HepG2 (cell line): Measurements from ENCODE around the gene MUCL3. TPM values are rescaled to one million over a fixed set of nuclear protein-coding genes. Genes with fewer than 3 reads are reported as not detected.
A peak's percentile ranks its signal among the peaks of the same experiment; 100 is the strongest.

Experiments used
- ATAC-seq: fragments of 200-7000 bp; cut with Tn5 transposase; 3 replicates; pipeline ENCODE4 v1.9.1; 2020; ENCODE audit warnings: mild to moderate bottlenecking, moderate library complexity
- BruUV-seq: library from RNA; stranded (reverse); fragments of 400-500 nt; replicated peaks from 2 replicates; lab custom pipeline; 2021; lab: Mats Ljungman, UMichigan
- CTCF ChIA-PET: fragments of 300-600 bp; formaldehyde crosslinking; extraction: SDS; loops from one replicate; lab custom pipeline; 2021; ENCODE audit warnings: low total read pairs, inconsistent platforms, low intra/inter-chr PET ratio; lab: Yijun Ruan, JAX
- POLR2A ChIA-PET: fragments of 350-600 bp; sonication (Branson Sonifier 250); formaldehyde crosslinking; loops from one replicate; lab custom pipeline; 2020; ENCODE audit warnings: antibody characterized with exemption, inconsistent platforms; lab: Yijun Ruan, JAX
- DNase-seq: peaks from one replicate; pipeline ENCODE4 v3.0.0-alpha.2; 2015; ENCODE audit warnings: low spot score
- FAIRE-seq: peaks from 3 replicates; lab custom pipeline; 2011; peaks lifted over from hg19 to GRCh38; lab: Jason Lieb, UNC
- H2AFZ ChIP-seq: one replicate; pipeline ENCODE4 v1.6.1; 2011; ENCODE audit warnings: low read length, inconsistent platforms
- H3K27ac ChIP-seq: fragments of 300-600 bp; 3 replicates; pipeline ENCODE4 v1.8.0; 2011; ENCODE audit warnings: mixed run types, mild to moderate bottlenecking, mixed read lengths, low read length, inconsistent platforms; ENCODE audit not compliant: insufficient read depth; ENCODE audit errors: extremely low read length
- H3K27me3 ChIP-seq, 2 experiments: fragments of 200-600 bp in 1 of 2; 2 replicates in 1 of 2; 3 replicates in 1 of 2; pipeline versions ENCODE4 v1.6.0 to v1.8.0; 2011; ENCODE audit warnings: low read length in 2 of 2, mild to moderate bottlenecking in 2 of 2, moderate library complexity in 2 of 2, inconsistent platforms in 1 of 2; ENCODE audit not compliant: insufficient read depth in 2 of 2, control insufficient read depth in 1 of 2
- H3K36me3 ChIP-seq, 2 experiments: fragments of 200-600 bp in 1 of 2; replicated peaks in 1 of 2; 2 replicates in 1 of 2; 3 replicates in 1 of 2; pipeline versions ENCODE4 v1.5.1 to v1.8.0; 2011; ENCODE audit warnings: low read length in 2 of 2, inconsistent platforms in 1 of 2; ENCODE audit not compliant: insufficient read depth in 2 of 2, control insufficient read depth in 1 of 2
- H3K4me1 ChIP-seq: 2 replicates; pipeline ENCODE4 v1.5.1; 2012; ENCODE audit warnings: low read length, inconsistent platforms; ENCODE audit not compliant: insufficient read depth
- H3K4me2 ChIP-seq: 2 replicates; pipeline ENCODE4 v1.6.0; 2011; ENCODE audit warnings: low read depth, low read length, inconsistent platforms
- H3K4me3 ChIP-seq, 3 experiments: fragments of 200-600 bp in 1 of 3; sonication (generic), shearing (Covaris generic) in 1 of 3; replicated peaks in 1 of 3; 2 replicates each; pipeline ENCODE4 v1.5.1; 2011 to 2016; ENCODE audit warnings: low read length in 3 of 3, inconsistent platforms in 2 of 3, low read depth in 2 of 3, mild to moderate bottlenecking in 2 of 3, control low read depth in 1 of 3, mixed read lengths in 1 of 3; ENCODE audit not compliant: insufficient read depth in 1 of 3
- H3K79me2 ChIP-seq: one replicate; pipeline ENCODE4 v1.6.1; 2011; ENCODE audit warnings: low read length, inconsistent platforms; ENCODE audit not compliant: insufficient read depth
- H3K9ac ChIP-seq: 2 replicates; pipeline ENCODE4 v1.6.0; 2011; ENCODE audit warnings: mild to moderate bottlenecking, low read depth, low read length, inconsistent platforms; ENCODE audit not compliant: insufficient read depth
- H3K9me3 ChIP-seq: 2 replicates; pipeline ENCODE4 v1.5.1; 2012; ENCODE audit warnings: mild to moderate bottlenecking, low read length
- H4K20me1 ChIP-seq: 2 replicates; pipeline ENCODE4 v1.6.0; 2011; ENCODE audit warnings: inconsistent platforms, mild to moderate bottlenecking, low read length, moderate library complexity; ENCODE audit not compliant: insufficient read depth
- GTF3A ChIP-seq: sonication (generic); formaldehyde crosslinking; conservative IDR thresholded peaks from 2 replicates; pipeline ENCODE4 v1.4.0; 2020; ENCODE audit warnings: mild to moderate bottlenecking, missing genetic modification reagents
- NR1H2 ChIP-seq: sonication (generic); formaldehyde crosslinking; IDR thresholded peaks from 2 replicates; pipeline ENCODE4 v1.8.1; 2022; ENCODE audit warnings: low read depth, missing genetic modification reagents, borderline replicate concordance
- TBP ChIP-seq: sonication (generic); formaldehyde crosslinking; IDR thresholded peaks from 2 replicates; pipeline ENCODE4 v1.5.0; 2020; ENCODE audit warnings: missing genetic modification reagents
- ZNF775 ChIP-seq: sonication (generic); formaldehyde crosslinking; IDR thresholded peaks from 2 replicates; pipeline ENCODE4 v1.4.0; 2020; ENCODE audit warnings: missing genetic modification reagents, mild to moderate bottlenecking, moderate library complexity, borderline replicate concordance
- ZSCAN12 ChIP-seq: sonication (generic); formaldehyde crosslinking; IDR thresholded peaks from 2 replicates; pipeline ENCODE4 v1.9.0; 2021; ENCODE audit warnings: mild to moderate bottlenecking, missing genetic modification reagents
- ZSCAN20 ChIP-seq: sonication (generic); formaldehyde crosslinking; IDR thresholded peaks from 2 replicates; pipeline ENCODE4 v1.4.0; 2020; ENCODE audit warnings: missing genetic modification reagents, mild to moderate bottlenecking, borderline replicate concordance
- WGBS: methylation state at CpG from one replicate; pipeline ENCODE4 v1.1.6; 2017; ENCODE audit warnings: low lambda C conversion rate; 5-methylcytosine and 5-hydroxymethylcytosine counted together
- in situ Hi-C: cut with HindIII; loops from 2 replicates; pipeline ENCODE4 v1.10.0; 2017; ENCODE audit warnings: low pct_unique_long_range_greater_than_20kb; ENCODE audit not compliant: extremely low pct_ligation_motif_present
- intact Hi-C: fragments of 100-400 bp; cut with micrococcal nuclease; formaldehyde crosslinking; loops from one replicate; pipeline ENCODE4 v1.10.0; 2022; ENCODE audit not compliant: unreplicated experiment
- polyA plus RNA-seq, 8 experiments: library from polyadenylated mRNA; depleted of rRNA in 3 of 8; stranded (reverse) in 7 of 8; unstranded in 1 of 8; fragments of >200 nt; fragmentation: Illumina TruSeq in 4 of 8; extraction: Trizol in 4 of 8; gene quantifications; 2 replicates each; pipeline versions ENCODE4 v1.2.1 to v1.2.3, GENCODE V29; 2011 to 2016; ENCODE audit warnings: low read depth in 4 of 8, missing spikeins in 1 of 8, mixed read lengths in 1 of 8; ENCODE audit not compliant: insufficient read depth in 1 of 8
- total RNA-seq, 5 experiments: library from RNA; depleted of rRNA; stranded (reverse); fragments of >200 nt; fragmentation: Illumina TruSeq; extraction: Trizol; gene quantifications; 2 replicates each; pipeline ENCODE4 v1.2.3, GENCODE V29; 2016; ENCODE audit warnings: low read depth in 1 of 5
- TF ChIP-seq, protein P1 (sequence below): sonication (generic); IDR thresholded peaks from 2 replicates; pipeline ENCODE4 v1.6.1; 2016; ENCODE audit warnings: low read depth, borderline replicate concordance
- TF ChIP-seq, protein P2 (sequence below): sonication (generic); formaldehyde crosslinking; conservative IDR thresholded peaks from 2 replicates; pipeline ENCODE4 v1.5.0; 2020; ENCODE audit warnings: missing genetic modification reagents
- TF ChIP-seq, protein P3 (sequence below): sonication (generic); formaldehyde crosslinking; IDR thresholded peaks from 2 replicates; pipeline ENCODE4 v1.4.0; 2020; ENCODE audit warnings: missing genetic modification reagents
- TF ChIP-seq, protein P4 (sequence below): sonication (generic); formaldehyde crosslinking; IDR thresholded peaks from 2 replicates; pipeline ENCODE4 v1.4.0; 2020; ENCODE audit warnings: missing genetic modification reagents
- TF ChIP-seq, protein P5 (sequence below): sonication (generic); formaldehyde crosslinking; IDR thresholded peaks from 2 replicates; pipeline ENCODE4 v1.8.1; 2023; ENCODE audit warnings: mild to moderate bottlenecking, missing genetic modification reagents, borderline replicate concordance

Gene MUCL3
- total and polyA plus RNA-seq, 2 of the 13 experiments (the other 11 are each of a cell fraction or from before 2014, with no cell fraction given): not detected

DNA sequence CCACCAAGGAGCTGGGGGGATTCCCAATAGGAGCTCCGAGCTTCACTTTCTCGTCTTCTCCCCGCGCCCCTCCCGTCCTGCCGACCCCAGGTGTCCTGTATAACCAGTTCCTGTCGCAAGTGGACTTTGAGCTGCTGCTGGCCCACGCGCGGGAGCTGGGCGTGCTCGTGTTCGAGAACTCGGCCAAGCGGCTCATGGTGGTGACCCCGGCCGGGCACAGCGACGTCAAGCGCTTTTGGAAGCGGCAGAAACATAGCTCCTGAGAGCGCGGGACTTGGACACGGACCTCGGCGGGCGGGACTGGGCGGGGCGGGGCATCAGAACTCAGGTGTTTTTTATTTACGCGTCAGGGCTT lies 27.1 kb upstream of the MUCL3 start (continued):
- TF ChIP-seq ZNF775 (CRISPR knock-in tag) (0 out of 2 replicates have a peak, but pooled peaks have one; percentile 18), NR1H2 (CRISPR knock-in tag) (no peak), ZSCAN12 (CRISPR knock-in tag) (no peak)
- TF ChIP-seq, protein P1, sequence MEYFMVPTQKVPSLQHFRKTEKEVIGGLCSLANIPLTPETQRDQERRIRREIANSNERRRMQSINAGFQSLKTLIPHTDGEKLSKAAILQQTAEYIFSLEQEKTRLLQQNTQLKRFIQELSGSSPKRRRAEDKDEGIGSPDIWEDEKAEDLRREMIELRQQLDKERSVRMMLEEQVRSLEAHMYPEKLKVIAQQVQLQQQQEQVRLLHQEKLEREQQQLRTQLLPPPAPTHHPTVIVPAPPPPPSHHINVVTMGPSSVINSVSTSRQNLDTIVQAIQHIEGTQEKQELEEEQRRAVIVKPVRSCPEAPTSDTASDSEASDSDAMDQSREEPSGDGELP: no peak
- TF ChIP-seq, protein P2, sequence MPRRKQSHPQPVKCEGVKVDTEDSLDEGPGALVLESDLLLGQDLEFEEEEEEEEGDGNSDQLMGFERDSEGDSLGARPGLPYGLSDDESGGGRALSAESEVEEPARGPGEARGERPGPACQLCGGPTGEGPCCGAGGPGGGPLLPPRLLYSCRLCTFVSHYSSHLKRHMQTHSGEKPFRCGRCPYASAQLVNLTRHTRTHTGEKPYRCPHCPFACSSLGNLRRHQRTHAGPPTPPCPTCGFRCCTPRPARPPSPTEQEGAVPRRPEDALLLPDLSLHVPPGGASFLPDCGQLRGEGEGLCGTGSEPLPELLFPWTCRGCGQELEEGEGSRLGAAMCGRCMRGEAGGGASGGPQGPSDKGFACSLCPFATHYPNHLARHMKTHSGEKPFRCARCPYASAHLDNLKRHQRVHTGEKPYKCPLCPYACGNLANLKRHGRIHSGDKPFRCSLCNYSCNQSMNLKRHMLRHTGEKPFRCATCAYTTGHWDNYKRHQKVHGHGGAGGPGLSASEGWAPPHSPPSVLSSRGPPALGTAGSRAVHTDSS (CRISPR knock-in tag): no peak
- TF ChIP-seq, all 625 proteins: peak for 10

DNA sequence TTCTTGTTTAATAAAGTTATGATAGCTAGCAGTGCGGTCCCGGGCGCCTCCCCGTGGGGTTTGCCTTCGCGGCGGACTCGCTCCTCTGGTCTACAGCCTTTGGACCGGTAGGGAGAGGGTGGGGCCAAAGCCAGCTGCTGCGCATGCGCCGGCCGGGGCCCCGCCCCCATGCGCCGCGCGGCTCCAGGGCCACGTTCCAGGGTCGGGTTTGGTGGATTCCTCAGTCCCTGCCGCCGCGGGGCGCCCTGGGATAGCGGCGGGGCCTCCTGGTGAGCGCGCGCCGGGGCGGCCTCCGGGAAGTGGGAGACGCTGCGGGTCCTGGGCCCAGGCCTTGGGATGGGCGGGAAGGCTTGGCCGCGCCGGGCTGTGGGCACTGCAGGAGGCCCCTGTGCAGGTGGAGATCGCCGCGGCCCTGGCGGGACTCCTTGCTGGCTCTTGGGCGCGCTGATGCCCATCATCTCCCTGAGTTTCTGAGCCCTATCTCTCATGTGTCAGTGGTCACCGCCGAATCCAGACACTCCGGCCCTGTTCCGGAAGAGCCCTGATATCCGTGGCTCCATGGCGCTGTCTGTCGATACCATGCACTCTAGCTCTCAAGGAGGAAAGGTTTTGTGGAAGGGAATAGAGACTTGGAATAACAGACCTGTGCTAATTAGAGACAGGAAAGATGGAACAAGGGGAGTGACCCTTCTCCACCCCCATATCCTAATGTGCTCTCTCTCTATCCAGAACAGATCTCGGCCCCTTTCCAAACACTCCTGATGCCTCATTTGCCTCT lies 26.5 kb upstream of the MUCL3 start, which contains the start of gene VARS2:
Gene VARS2, plus strand, starts transcription at position 163 of the 778 bp plus-strand sequence. Its CDS starts 599 bp downstream, at position 762.
- POLR2A ChIA-PET: interaction anchor here (0.7 to 3.4 kb wide), 24 partner anchors 9 to 627 kb away, joined by 3 to 24 read pairs (median 4); partner anchors contain the start of genes DDR1, DDX39B, GNL1 and MDC1
- in situ Hi-C loops: no loop called here
- H3K36me3 ChIP-seq: peaks cover 14 to 49% of the 10 kb centered on the region in 2 experiments
- H3K4me3 ChIP-seq: peak within 1 kb of the TSS; percentile 61 to 80 (median 78)
- H2AFZ ChIP-seq: no peak within 1 kb of the TSS
- no peaks in the 10 kb centered on the region for H3K9me3 ChIP-seq
- TSS peak; percentile 78 for BruUV-seq
- intact Hi-C loops: loop anchor here (1.0 to 2.0 kb wide), 3 partner anchors 86 to 173 kb away; no protein-coding TSS in a partner anchor
- no peaks in the 10 kb centered on the region for H3K27me3 ChIP-seq
- H3K79me2 ChIP-seq: peaks cover 15% of the 10 kb centered on the region
- H3K4me1 ChIP-seq: peaks cover 32% of the 10 kb centered on the region
- CTCF ChIA-PET: interaction anchor here (1.2 to 3.1 kb wide), 5 partner anchors 85 to 166 kb away, joined by 3 to 11 read pairs (median 9); no protein-coding TSS in a partner anchor
- 0% methylated on average over 27 of the region's 52 CpGs for WGBS
- H3K27ac ChIP-seq: peak within 1 kb of the TSS; percentile 81
- peak within 1 kb of the TSS; percentile 97 for H3K4me2 ChIP-seq
- peak; percentile 96 for ATAC-seq
- H4K20me1 ChIP-seq: no peaks in the 10 kb centered on the region
- H3K9ac ChIP-seq: peak within 1 kb of the TSS; percentile 90
- peak; percentile 92 for DNase-seq
- FAIRE-seq: peak; percentile 70
- TF ChIP-seq GTF3A (CRISPR knock-in tag) (0 out of 2 replicates have a peak, but pooled peaks have one; percentile 10), TBP (CRISPR knock-in tag) (peak; percentile 42; the same call in 1 of the 2 replicates), ZSCAN20 (CRISPR knock-in tag) (peak; percentile 97)
- TF ChIP-seq, protein P3, sequence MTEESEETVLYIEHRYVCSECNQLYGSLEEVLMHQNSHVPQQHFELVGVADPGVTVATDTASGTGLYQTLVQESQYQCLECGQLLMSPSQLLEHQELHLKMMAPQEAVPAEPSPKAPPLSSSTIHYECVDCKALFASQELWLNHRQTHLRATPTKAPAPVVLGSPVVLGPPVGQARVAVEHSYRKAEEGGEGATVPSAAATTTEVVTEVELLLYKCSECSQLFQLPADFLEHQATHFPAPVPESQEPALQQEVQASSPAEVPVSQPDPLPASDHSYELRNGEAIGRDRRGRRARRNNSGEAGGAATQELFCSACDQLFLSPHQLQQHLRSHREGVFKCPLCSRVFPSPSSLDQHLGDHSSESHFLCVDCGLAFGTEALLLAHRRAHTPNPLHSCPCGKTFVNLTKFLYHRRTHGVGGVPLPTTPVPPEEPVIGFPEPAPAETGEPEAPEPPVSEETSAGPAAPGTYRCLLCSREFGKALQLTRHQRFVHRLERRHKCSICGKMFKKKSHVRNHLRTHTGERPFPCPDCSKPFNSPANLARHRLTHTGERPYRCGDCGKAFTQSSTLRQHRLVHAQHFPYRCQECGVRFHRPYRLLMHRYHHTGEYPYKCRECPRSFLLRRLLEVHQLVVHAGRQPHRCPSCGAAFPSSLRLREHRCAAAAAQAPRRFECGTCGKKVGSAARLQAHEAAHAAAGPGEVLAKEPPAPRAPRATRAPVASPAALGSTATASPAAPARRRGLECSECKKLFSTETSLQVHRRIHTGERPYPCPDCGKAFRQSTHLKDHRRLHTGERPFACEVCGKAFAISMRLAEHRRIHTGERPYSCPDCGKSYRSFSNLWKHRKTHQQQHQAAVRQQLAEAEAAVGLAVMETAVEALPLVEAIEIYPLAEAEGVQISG (CRISPR knock-in tag): peak; percentile 98
- TF ChIP-seq, protein P4, sequence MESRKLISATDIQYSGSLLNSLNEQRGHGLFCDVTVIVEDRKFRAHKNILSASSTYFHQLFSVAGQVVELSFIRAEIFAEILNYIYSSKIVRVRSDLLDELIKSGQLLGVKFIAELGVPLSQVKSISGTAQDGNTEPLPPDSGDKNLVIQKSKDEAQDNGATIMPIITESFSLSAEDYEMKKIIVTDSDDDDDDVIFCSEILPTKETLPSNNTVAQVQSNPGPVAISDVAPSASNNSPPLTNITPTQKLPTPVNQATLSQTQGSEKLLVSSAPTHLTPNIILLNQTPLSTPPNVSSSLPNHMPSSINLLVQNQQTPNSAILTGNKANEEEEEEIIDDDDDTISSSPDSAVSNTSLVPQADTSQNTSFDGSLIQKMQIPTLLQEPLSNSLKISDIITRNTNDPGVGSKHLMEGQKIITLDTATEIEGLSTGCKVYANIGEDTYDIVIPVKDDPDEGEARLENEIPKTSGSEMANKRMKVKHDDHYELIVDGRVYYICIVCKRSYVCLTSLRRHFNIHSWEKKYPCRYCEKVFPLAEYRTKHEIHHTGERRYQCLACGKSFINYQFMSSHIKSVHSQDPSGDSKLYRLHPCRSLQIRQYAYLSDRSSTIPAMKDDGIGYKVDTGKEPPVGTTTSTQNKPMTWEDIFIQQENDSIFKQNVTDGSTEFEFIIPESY (CRISPR knock-in tag): no peak
- TF ChIP-seq, protein P5, sequence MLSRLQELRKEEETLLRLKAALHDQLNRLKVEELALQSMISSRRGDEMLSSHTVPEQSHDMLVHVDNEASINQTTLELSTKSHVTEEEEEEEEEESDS (CRISPR knock-in tag): no peak; the same call in 1 of the 2 replicates
